Heart right ventricle (tissue), 16 donors: ENCODE data around the gene GABRA1. TPM values are rescaled to one million over a fixed set of nuclear protein-coding genes. Genes with fewer than 3 reads are reported as not detected.

Experiments used
- ATAC-seq, 8 donors: fragments of 200-7000 bp; cut with Tn5 transposase; one replicate each; pipeline ENCODE4 v1.9.1; 2020; ENCODE audit warnings: mild to moderate bottlenecking in 8 of 8, moderate library complexity in 8 of 8, moderate number of reproducible peaks in 1 of 8
- DNase-seq, 2 donors: peaks; one replicate each; pipeline ENCODE4 v3.0.0-alpha.2; 2020
- H3K27ac ChIP-seq, 10 donors: fragments of 200-600 bp; sonication (generic) in 2 of 10; one replicate each; pipeline versions ENCODE4 v1.5.0 to v1.8.0; 2020 to 2022; ENCODE audit warnings: mild to moderate bottlenecking in 3 of 10
- H3K27me3 ChIP-seq, 7 donors: fragments of 200-600 bp; one replicate each; pipeline ENCODE4 v1.8.0; 2021 to 2022; ENCODE audit warnings: mild to moderate bottlenecking in 2 of 7
- H3K36me3 ChIP-seq, 9 donors: fragments of 200-600 bp; sonication (generic) in 1 of 9; one replicate each; pipeline versions ENCODE4 v1.5.0 to v1.8.0; 2020 to 2022; ENCODE audit warnings: mild to moderate bottlenecking in 2 of 9
- H3K4me1 ChIP-seq, 9 donors: fragments of 200-600 bp; sonication (generic) in 1 of 9; one replicate each; pipeline versions ENCODE4 v1.5.0 to v1.8.0; 2020 to 2022; ENCODE audit warnings: mild to moderate bottlenecking in 4 of 9
- H3K4me3 ChIP-seq, 10 donors: fragments of 200-600 bp; sonication (generic) in 2 of 10; one replicate each; pipeline versions ENCODE4 v1.5.0 to v1.8.0; 2020 to 2022; ENCODE audit warnings: mild to moderate bottlenecking in 7 of 10, moderate library complexity in 2 of 10
- H3K9me3 ChIP-seq, 11 donors: fragments of 200-600 bp in 10 of 11; sonication (generic) in 2 of 11; one replicate each; pipeline versions ENCODE4 v1.5.0 to v1.8.0; 2013 to 2022; ENCODE audit warnings: mild to moderate bottlenecking in 2 of 11, control low read depth in 1 of 11, moderate library complexity in 1 of 11
- CTCF ChIP-seq, 9 donors: fragments of 200-600 bp; sonication (generic) in 2 of 9; IDR thresholded peaks; one replicate each; pipeline versions ENCODE4 v1.5.0 to v1.8.0; 2021 to 2022; ENCODE audit warnings: antibody characterized with exemption in 9 of 9, mild to moderate bottlenecking in 5 of 9, moderate library complexity in 1 of 9
- WGBS, 2 donors: extraction: QIAGEN DNeasy Blood & Tissue Kit; methylation state at CpG; one replicate each; pipeline ENCODE4 v1.1.7; 2013; ENCODE audit warnings: inconsistent platforms in 1 of 2; 5-methylcytosine and 5-hydroxymethylcytosine counted together
- intact Hi-C, 10 donors: fragments of 100-400 bp; cut with DNase I; formaldehyde crosslinking; loops; one replicate each; pipeline versions ENCODE4 v1.11.1 to v1.14.2; 2022
- polyA plus RNA-seq, 2 donors: library from polyadenylated mRNA; stranded (reverse); fragments of 200-250 nt; gene quantifications; one replicate each; pipeline ENCODE4 v1.2.3, GENCODE V29; 2013
- total RNA-seq, 10 donors: library from RNA; stranded (reverse); fragmentation: NEBNext Ultra II Directional in 3 of 10; extraction: Animal tissue kit (Norgen Biotek cat#: 25700) in 3 of 10; gene quantifications; one replicate each; pipeline versions ENCODE4 v1.2.1 to v1.2.4, GENCODE V29; 2021 to 2023
- donor health status: Arrhythmogenic right ventricular cardiomyopathy.
- donor health status: ischemic (EF 13 %, LVEDD 7.1; RV severe dilation, severe dysfunction).
- donor health status: healthy with polysubstance abuse.
- donor health status: DM: no; HTN: yes; CAD: no.
- donor health status: DM: no; HTN: no; CAD: no.
- donor health status: ischemic (EF 25% LVEDD 6.9; RV normal size, moderate dysfunction).
- donor health status: ischemic (EF 25% LVEDD 5.7; RV mildly dilated, moderate dysfunction).
- donor health status: healthy.
- donor health status: DM: yes; HTN: yes; CAD: no.
- donor health status: Ischemic cardiomyopathy.
- donor health status: ischemic (EF 35%, LVEDD 5.7; RV mildly dilated, moderate dysfunction).
- donor health status: nonischemic (EF 11% LVEDD 7.7; RV severe dilation, severe dysfunction).
- donor health status: DM: yes; HTN: yes; CAD: no.
- donor health status: PGD.
- donor health status: ischemic (EF 29% LVEDD 5.4; RV normal size, mild dysfunction).
- donor health status: nonischemic (EF 23%, LVEDD 6.1; RV moderate dilation, normal function).

The GABRA1 gene
- total and polyA plus RNA-seq, 12 donors, result not detected

GRCh38 chr5:161925960-161926359 lies 78.0 kb downstream of the GABRA1 start:
- WGBS, 2 donors, result 63 to 76% methylated on average over 4 of the region's 4 CpGs
- DNase-seq (no peak), ATAC-seq (no peak)
- no peaks in the 10 kb centered on the region for H3K4me1 ChIP-seq
- H3K9me3 ChIP-seq, result peaks cover 0 to 7% (median 0%) of the 10 kb centered on the region in 11 donors
- H3K36me3 ChIP-seq, result no peaks in the 10 kb centered on the region
- no peak for TF ChIP-seq CTCF (IDR thresholded peaks at IDR 0.05)
- H3K27ac ChIP-seq, result no peak overlapping the region
- no peaks in the 10 kb centered on the region for H3K27me3 ChIP-seq
- no peak overlapping the region for H3K4me3 ChIP-seq
- intact Hi-C loops, result no loop called here

DNA sequence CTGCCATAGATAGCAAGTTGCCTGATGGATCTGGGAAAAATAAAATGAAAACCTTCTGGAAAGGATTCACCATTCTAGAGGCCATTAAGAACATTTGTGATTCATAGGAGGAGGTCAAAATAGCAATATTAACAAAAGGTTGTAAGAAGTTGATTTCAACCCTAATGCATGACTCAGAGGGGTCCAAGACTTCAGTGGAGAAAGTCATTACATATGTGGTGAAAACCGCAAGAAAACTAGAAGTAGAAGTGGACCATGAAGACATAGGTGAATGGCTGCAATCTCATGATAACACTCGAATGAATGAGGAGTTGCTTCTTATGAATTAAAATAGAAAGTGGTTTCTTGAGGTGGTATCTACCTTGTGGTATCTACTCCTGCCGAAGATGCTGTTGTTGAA lies 86.6 kb downstream of the GABRA1 start:
- TF ChIP-seq CTCF (IDR thresholded peaks at IDR 0.05), result no peak
- intact Hi-C loops, result no loop called here
- 67 to 69% methylated on average over 3 of the region's 3 CpGs for WGBS, 2 donors

DNA sequence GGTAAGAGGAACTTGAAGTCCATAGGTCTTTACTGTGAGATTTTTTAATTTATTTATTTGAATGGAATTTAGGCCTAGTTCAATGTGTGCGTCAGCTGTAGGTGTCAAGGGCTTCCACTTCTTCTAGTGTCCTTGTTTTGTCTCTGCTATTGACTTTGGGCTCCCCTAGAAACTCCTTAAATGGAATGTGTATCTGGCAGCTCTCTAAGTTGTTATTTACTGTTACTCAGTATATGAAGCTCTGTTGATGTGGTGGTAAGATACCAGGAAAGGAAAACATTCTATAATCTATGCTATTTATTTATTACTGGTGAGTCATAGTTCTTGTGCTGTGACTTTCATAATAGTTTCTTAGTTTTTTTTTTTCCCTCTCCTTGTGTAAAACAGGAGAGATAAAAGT lies 97.1 kb downstream of the GABRA1 start:
- DNase-seq (no peak), ATAC-seq (no peak)
- Histone ChIP-seq H3K9me3 (peaks cover 0 to 6% (median 0%) of the 10 kb centered on the region in 11 donors), H3K27me3 (no peaks in the 10 kb centered on the region), H3K4me3 (no peak overlapping the region), H3K4me1 (no peaks in the 10 kb centered on the region), H3K36me3 (no peaks in the 10 kb centered on the region), H3K27ac (no peak overlapping the region)
- intact Hi-C loops, result no loop called here
- WGBS, 2 donors, result 88 to 90% methylated on average over 1 of the region's 1 CpG
- no peak for TF ChIP-seq CTCF (IDR thresholded peaks at IDR 0.05)

More for the DNA sequence above, 86.6 kb downstream of the GABRA1 start:
- ATAC-seq, result no peak
- no peaks in the 10 kb centered on the region for H3K36me3 ChIP-seq
- no peaks in the 10 kb centered on the region for H3K27me3 ChIP-seq
- no peak overlapping the region for H3K27ac ChIP-seq
- peaks cover 0 to 5% (median 0%) of the 10 kb centered on the region in 11 donors for H3K9me3 ChIP-seq
- no peak overlapping the region for H3K4me3 ChIP-seq
- no peak for DNase-seq
- H3K4me1 ChIP-seq, result no peaks in the 10 kb centered on the region

- TF ChIP-seq CTCF (IDR thresholded peaks at IDR 0.05), result no peak
- ATAC-seq, result no peak
Observed at GRCh38 chr5:161946911-161947310, 99.0 kb downstream of the GABRA1 start.

More at GRCh38 chr5:161946911-161947310, 99.0 kb downstream of the GABRA1 start:
- H3K9me3 ChIP-seq, result peaks cover 0 to 6% (median 0%) of the 10 kb centered on the region in 11 donors
- no peaks in the 10 kb centered on the region for H3K36me3 ChIP-seq
- H3K27ac ChIP-seq, result no peak overlapping the region
- DNase-seq, result no peak
- H3K27me3 ChIP-seq, result no peaks in the 10 kb centered on the region
- WGBS, 2 donors, result 67 to 76% methylated on average over 4 of the region's 4 CpGs
- no peaks in the 10 kb centered on the region for H3K4me1 ChIP-seq
- no peak overlapping the region for H3K4me3 ChIP-seq
- intact Hi-C loops, result no loop called here

Other genes starting within 250 kb of the GABRA1 start
- gene GABRA6, start 162.4 kb upstream of the GABRA1 start, total RNA-seq, result not detected
- gene GABRA6, start 162.4 kb upstream of the GABRA1 start, polyA plus RNA-seq, result not detected
- not detected for gene GABRG2, start 219.7 kb downstream of the GABRA1 start, total RNA-seq
- gene GABRG2, start 219.7 kb downstream of the GABRA1 start, polyA plus RNA-seq, result not detected